ENCODE results near the gene TSPAN32. TPM values are rescaled to one million over a fixed set of nuclear protein-coding genes. Genes with fewer than 3 reads are reported as not detected.

Gene TSPAN32
- total RNA-seq, 1 donor from 2014 or later = 4.5 TPM

DNA sequence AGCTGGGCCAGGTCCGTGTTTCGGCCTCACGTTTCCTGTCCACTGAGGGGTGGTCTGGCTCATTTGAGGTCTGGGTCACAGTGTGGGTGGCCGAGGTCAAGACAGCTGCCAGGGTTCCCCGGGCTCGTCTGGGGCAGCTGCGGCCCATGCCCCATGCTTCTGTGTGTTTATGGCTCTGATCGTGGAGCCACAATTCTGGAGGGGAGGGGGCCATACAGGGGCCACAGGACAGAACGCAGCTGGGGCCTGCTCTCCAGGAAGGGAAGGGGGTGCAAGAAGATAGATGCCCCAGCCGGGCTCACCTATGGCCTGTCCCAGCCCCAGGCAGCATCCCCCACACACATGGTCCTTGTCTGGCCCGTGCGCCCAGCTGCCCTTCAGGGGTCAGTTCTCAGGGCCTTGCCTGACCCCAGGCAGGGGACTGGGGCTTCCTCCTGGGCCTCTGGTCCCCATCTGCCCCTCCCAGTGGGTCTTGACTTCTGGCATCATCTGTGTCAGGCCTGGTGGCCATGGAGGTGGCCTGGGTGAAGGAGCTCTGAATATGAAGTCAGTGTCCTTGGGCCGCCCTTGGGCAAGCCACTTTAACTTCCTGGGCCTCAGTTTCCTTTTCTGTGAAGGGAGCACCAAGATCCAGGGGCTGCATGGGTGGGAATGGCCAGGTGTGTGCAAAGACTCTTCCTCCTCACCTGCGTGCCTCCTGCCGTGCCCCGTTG lies 8.4 kb downstream of the TSPAN32 start:
- Mint-ChIP-seq H3K4me3 (ENCODE audit: low read depth) (no peak overlapping the region), H3K9me3 (ENCODE audit: low read depth) (no peaks in the 10 kb centered on the region), H3K27me3 (peaks cover 7% of the 10 kb centered on the region), H3K4me1 (ENCODE audit: low read depth) (no peaks in the 10 kb centered on the region), H3K36me3 (ENCODE audit: insufficient read depth) (no peaks in the 10 kb centered on the region), H3K27ac (no peak overlapping the region)
- TF ChIP-seq, protein P1, sequence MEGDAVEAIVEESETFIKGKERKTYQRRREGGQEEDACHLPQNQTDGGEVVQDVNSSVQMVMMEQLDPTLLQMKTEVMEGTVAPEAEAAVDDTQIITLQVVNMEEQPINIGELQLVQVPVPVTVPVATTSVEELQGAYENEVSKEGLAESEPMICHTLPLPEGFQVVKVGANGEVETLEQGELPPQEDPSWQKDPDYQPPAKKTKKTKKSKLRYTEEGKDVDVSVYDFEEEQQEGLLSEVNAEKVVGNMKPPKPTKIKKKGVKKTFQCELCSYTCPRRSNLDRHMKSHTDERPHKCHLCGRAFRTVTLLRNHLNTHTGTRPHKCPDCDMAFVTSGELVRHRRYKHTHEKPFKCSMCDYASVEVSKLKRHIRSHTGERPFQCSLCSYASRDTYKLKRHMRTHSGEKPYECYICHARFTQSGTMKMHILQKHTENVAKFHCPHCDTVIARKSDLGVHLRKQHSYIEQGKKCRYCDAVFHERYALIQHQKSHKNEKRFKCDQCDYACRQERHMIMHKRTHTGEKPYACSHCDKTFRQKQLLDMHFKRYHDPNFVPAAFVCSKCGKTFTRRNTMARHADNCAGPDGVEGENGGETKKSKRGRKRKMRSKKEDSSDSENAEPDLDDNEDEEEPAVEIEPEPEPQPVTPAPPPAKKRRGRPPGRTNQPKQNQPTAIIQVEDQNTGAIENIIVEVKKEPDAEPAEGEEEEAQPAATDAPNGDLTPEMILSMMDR (IDR thresholded peaks at IDR 0.05; ENCODE audit: unreplicated experiment) = no peak
- DNase-seq (ENCODE audit: low spot score, unreplicated experiment) = no peak

DNA sequence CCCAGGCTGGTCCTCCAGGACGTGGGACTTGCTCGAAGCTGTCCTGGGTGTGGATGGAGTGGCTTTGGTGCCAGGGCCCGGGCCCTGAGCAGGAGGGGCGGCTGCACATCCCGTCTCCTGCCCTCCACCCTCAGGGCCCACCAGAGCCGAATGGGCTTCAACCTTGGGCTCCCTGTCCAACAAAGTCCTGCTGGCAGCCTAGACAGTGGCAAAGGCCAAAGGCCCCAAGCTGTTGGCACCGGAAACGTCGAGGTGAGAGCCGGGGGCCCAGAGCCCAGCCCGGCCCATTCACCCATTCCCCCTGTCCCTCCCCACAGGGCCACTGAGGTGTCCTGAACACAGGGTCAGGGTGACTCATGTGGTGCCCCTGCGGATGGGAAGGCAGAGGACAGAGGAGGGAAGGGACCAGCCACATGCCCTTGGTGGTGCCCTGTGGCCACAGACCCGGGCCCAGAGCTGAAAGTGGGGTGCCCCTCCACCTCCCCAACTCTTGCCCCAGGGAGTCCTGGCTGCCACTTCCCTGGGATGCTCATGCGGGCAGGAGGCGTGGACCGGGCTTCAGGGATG lies 9.1 kb downstream of the TSPAN32 start:
- TF ChIP-seq, protein P1 (IDR thresholded peaks at IDR 0.05; ENCODE audit: unreplicated experiment) = no peak
- Mint-ChIP-seq H3K27me3 (peaks cover 7% of the 10 kb centered on the region), H3K36me3 (ENCODE audit: insufficient read depth) (no peaks in the 10 kb centered on the region), H3K27ac (no peak overlapping the region), H3K4me3 (ENCODE audit: low read depth) (no peak overlapping the region), H3K4me1 (ENCODE audit: low read depth) (no peaks in the 10 kb centered on the region), H3K9me3 (ENCODE audit: low read depth) (no peaks in the 10 kb centered on the region)
- DNase-seq (ENCODE audit: low spot score, unreplicated experiment) = no peak

DNA sequence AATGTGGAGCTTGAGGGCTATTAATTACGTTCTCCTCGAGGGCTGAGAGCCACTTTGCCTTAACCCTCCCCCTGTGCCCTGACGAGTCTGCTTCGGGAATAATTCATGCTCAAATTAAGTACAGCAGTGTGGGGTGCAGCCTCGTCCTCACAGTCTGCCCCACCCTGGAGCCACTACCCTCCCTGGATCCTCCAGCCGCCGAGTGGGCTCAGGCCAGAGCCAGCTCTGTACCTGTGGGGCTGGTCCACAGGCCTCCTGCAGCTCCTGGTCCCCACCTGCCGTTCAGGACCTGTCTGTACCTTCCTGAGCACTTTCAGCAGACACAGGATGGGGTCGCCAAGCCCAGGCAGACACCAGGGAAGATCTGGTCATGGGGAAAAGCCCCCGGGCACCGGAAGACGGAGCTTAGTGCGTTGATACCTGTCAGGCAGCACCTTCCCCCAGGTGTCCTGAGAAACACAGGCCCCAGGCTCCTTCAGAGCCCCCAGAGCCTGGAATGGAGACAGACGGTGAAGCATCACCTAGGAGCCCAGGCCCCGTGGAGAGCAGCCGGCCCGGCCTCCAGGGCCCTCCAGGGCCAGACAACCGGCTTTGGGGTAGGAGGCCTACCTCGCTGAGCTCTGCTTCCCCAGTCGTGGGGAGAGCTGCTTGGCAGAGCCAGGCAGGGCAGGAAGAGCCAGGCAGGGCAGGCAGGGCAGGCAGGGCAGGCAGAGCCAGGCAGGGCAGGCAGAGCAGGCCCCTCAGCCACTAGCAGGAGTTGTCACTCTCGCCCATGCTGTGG lies 9.7 kb downstream of the TSPAN32 start:
- TF ChIP-seq, protein P1 (IDR thresholded peaks at IDR 0.05; ENCODE audit: unreplicated experiment) = no peak
- peaks cover 4% of the 10 kb centered on the region for H3K27me3 Mint-ChIP-seq
- no peaks in the 10 kb centered on the region for H3K36me3 Mint-ChIP-seq (ENCODE audit: insufficient read depth)
- no peak overlapping the region for H3K27ac Mint-ChIP-seq
- H3K4me3 Mint-ChIP-seq (ENCODE audit: low read depth) = no peak overlapping the region
- no peaks in the 10 kb centered on the region for H3K4me1 Mint-ChIP-seq (ENCODE audit: low read depth)
- no peak for DNase-seq (ENCODE audit: low spot score, unreplicated experiment)
- H3K9me3 Mint-ChIP-seq (ENCODE audit: low read depth) = no peaks in the 10 kb centered on the region

DNA sequence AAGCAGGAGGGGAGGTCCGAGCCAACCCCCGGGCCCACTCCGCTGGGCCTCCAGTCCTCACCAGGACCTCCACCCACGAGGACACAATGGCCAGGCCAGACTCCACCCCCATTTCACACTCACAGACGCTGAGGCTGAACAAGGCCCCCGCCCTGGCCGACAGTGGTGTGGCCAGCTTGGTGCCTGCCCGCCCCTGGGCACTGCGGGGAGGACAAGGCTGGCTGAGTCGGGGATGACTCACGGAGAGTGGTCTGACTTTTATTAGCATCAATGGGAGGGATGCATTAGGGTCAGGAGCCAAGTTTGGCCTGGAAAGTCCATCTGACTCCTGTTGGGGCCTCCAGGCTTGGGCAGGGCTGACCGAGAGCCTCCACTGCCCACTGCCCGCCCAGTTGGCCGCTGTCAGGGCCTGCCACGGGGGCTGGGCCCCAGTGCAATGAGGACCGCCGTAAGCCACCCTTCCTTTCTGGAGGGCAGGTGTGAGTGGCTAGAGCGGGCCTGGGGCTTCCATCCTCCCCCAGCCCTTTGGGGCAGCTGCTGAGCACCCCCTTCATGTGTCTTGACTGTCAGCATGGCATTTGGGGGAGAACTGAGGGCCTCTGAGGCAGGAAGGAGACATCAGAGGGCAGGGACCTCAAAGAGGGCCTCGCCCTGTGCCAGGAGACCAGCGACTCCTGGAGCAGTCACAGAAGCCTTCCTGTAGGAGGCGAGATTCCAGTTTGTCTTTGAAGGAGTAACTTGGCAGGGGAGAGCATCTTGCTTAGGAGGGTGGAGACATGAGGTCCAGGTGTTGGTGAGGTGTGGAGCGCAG lies 10.6 kb downstream of the TSPAN32 start:
- TF ChIP-seq, protein P1 (IDR thresholded peaks at IDR 0.05; ENCODE audit: unreplicated experiment) = no peak
- no peak overlapping the region for H3K4me3 Mint-ChIP-seq (ENCODE audit: low read depth)
- no peak overlapping the region for H3K27ac Mint-ChIP-seq
- no peaks in the 10 kb centered on the region for H3K9me3 Mint-ChIP-seq (ENCODE audit: low read depth)
- H3K4me1 Mint-ChIP-seq (ENCODE audit: low read depth) = no peaks in the 10 kb centered on the region
- no peak for DNase-seq (ENCODE audit: low spot score, unreplicated experiment)
- no peaks in the 10 kb centered on the region for H3K36me3 Mint-ChIP-seq (ENCODE audit: insufficient read depth)
- H3K27me3 Mint-ChIP-seq = peaks cover 9% of the 10 kb centered on the region

Measured in progenitor cell of endocrine pancreas (in vitro differentiated cells).